Esophagus muscularis mucosa (tissue), 3 donors: ENCODE measurements around the gene GSC.

Experiments used
- POLR2A ChIP-seq: fragments of 450-650 bp; IDR thresholded peaks from one replicate; pipeline ENCODE4 v1.6.1; 2017; ENCODE audit warnings: antibody characterized with exemption, moderate library complexity, mild to moderate bottlenecking, low read depth
- POLR2AphosphoS5 ChIP-seq, 2 donors: sonication (generic); formaldehyde crosslinking; IDR thresholded peaks; one replicate each; pipeline ENCODE4 v1.6.1; 2017; ENCODE audit warnings: antibody characterized with exemption in 2 of 2
- TF ChIP-seq, protein P1 (sequence below), 3 experiments: fragments of 200-600 bp in 2 of 3; fragments of 450-650 bp in 1 of 3; sonication (generic) in 2 of 3; IDR thresholded peaks; one replicate each; pipeline ENCODE4 v1.5.1; 2017 to 2019; ENCODE audit warnings: antibody characterized with exemption in 3 of 3, mild to moderate bottlenecking in 2 of 3, moderate library complexity in 1 of 3

DNA sequence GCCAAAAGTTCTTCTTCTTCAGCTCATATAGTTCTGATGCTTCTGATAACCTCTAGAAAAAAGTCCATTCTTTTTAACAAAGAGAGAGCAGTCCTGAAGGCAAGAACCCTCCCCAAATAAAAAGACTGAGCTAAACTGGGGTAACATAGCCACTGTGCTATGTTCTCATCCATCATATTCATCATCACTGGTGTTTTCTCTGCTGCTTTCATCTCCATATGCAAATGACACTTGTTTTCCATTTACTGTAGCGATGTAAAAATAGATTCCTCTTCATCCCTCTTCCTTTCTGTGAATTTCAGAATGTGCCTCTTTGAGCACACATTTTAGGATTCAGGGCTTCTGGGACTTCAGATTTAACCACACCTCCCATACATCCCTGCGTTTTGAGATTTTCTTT is 44.9 kb downstream of the GSC start:
- TF ChIP-seq, protein P1, sequence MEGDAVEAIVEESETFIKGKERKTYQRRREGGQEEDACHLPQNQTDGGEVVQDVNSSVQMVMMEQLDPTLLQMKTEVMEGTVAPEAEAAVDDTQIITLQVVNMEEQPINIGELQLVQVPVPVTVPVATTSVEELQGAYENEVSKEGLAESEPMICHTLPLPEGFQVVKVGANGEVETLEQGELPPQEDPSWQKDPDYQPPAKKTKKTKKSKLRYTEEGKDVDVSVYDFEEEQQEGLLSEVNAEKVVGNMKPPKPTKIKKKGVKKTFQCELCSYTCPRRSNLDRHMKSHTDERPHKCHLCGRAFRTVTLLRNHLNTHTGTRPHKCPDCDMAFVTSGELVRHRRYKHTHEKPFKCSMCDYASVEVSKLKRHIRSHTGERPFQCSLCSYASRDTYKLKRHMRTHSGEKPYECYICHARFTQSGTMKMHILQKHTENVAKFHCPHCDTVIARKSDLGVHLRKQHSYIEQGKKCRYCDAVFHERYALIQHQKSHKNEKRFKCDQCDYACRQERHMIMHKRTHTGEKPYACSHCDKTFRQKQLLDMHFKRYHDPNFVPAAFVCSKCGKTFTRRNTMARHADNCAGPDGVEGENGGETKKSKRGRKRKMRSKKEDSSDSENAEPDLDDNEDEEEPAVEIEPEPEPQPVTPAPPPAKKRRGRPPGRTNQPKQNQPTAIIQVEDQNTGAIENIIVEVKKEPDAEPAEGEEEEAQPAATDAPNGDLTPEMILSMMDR (IDR thresholded peaks at IDR 0.05) = no peak
- TF ChIP-seq POLR2A (no peak), POLR2AphosphoS5 (IDR thresholded peaks at IDR 0.05) (no peak)
